GM18508 (cell line): ENCODE results near the gene SEMA3F.

Experiments used
- ATAC-seq: cut with Tn5 transposase; IDR thresholded peaks from one replicate; pipeline ENCODE4 v1.9.1; 2021; ENCODE audit warnings: moderate number of reproducible peaks; ENCODE audit not compliant: insufficient read depth, unreplicated experiment

The SEMA3F gene

GRCh38 chr3:50130436-50130835, 24.7 kb upstream of the SEMA3F start:
- ATAC-seq = no peak

GRCh38 chr3:50132421-50133282, 22.5 kb upstream of the SEMA3F start:
- ATAC-seq = no peak

GRCh38 chr3:50133283-50133615, 21.9 kb upstream of the SEMA3F start:
- no peak for ATAC-seq

- ATAC-seq = no peak
Measured at GRCh38 chr3:50134367-50134766, 20.8 kb upstream of the SEMA3F start.

- no peak for ATAC-seq
Measured at GRCh38 chr3:50135964-50136363, 19.2 kb upstream of the SEMA3F start.

GRCh38 chr3:50136714-50137405, 18.3 kb upstream of the SEMA3F start:
- no peak for ATAC-seq

- ATAC-seq = no peak
Measured at GRCh38 chr3:50137531-50137930, 17.6 kb upstream of the SEMA3F start.

GRCh38 chr3:50138266-50139200, 16.6 kb upstream of the SEMA3F start:
- no peak for ATAC-seq

- no peak for ATAC-seq
Measured at GRCh38 chr3:50139308-50139707, 15.8 kb upstream of the SEMA3F start.

GRCh38 chr3:50139718-50140423, 15.3 kb upstream of the SEMA3F start:
- ATAC-seq = no peak

- ATAC-seq = no peak
Measured at GRCh38 chr3:50140990-50141389, 14.1 kb upstream of the SEMA3F start.

- no peak for ATAC-seq
Measured at GRCh38 chr3:50146316-50146901, 8.7 kb upstream of the SEMA3F start.

- no peak for ATAC-seq
Measured at GRCh38 chr3:50147016-50147415, 8.1 kb upstream of the SEMA3F start.

- ATAC-seq = no peak
Measured at GRCh38 chr3:50147447-50147846, 7.7 kb upstream of the SEMA3F start.

GRCh38 chr3:50147861-50148260, 7.3 kb upstream of the SEMA3F start:
- ATAC-seq = no peak

GRCh38 chr3:50150404-50150750, 4.7 kb upstream of the SEMA3F start:
- no peak for ATAC-seq

GRCh38 chr3:50150863-50151686, 4.0 kb upstream of the SEMA3F start:
- no peak for ATAC-seq

- no peak for ATAC-seq
Measured at GRCh38 chr3:50151728-50152127, 3.4 kb upstream of the SEMA3F start.
